HTR-8/SVneo (cell line): ENCODE data around the gene ABCA6.
"Not testable (repeated sequence)": the region's sequence is repeated elsewhere in the genome, so short reads cannot be mapped to it uniquely, and the experiment has no call there.

Source experiments
- DNase-seq: peaks from one replicate; pipeline ENCODE4 v3.0.0; 2011; ENCODE audit warnings: low spot score, mixed read lengths; ENCODE audit not compliant: insufficient read length
- FAIRE-seq: peaks from 2 replicates; lab custom pipeline; 2011; peaks lifted over from hg19 to GRCh38; lab: Jason Lieb, UNC

Gene ABCA6

GRCh38 chr17:69141431-69142174, at the start of gene ABCA6:
Gene ABCA6 (minus strand): TSS chr17:69141895. CDS start chr17:69140703, 1,192 bp downstream.
- FAIRE-seq (no peak), DNase-seq (no peak)

- DNase-seq = no peak
Observed at GRCh38 chr17:69188796-69189195, 47.1 kb upstream of the ABCA6 start.

GRCh38 chr17:69188064-69188463, 46.4 kb upstream of the ABCA6 start:
- DNase-seq (no peak), FAIRE-seq (no peak)

More at GRCh38 chr17:69188796-69189195, 47.1 kb upstream of the ABCA6 start:
- FAIRE-seq = no peak

GRCh38 chr17:69187294-69187693, 45.6 kb upstream of the ABCA6 start:
- DNase-seq = no peak
- FAIRE-seq = no peak

GRCh38 chr17:69179227-69179952, 37.7 kb upstream of the ABCA6 start:
- DNase-seq (no peak), FAIRE-seq (no peak)

GRCh38 chr17:69176457-69176795, 34.7 kb upstream of the ABCA6 start:
- DNase-seq = no peak
- FAIRE-seq = no peak

- FAIRE-seq = peak; percentile 54
- peak; percentile 46 for DNase-seq
Observed at GRCh38 chr17:69175625-69176456, 34.1 kb upstream of the ABCA6 start.

- DNase-seq (no peak), FAIRE-seq (no peak)
Observed at GRCh38 chr17:69175262-69175624, 33.5 kb upstream of the ABCA6 start.

GRCh38 chr17:69173118-69173517, 31.4 kb upstream of the ABCA6 start:
- DNase-seq (no peak), FAIRE-seq (no peak)

- no peak for FAIRE-seq
- DNase-seq = no peak
Observed at GRCh38 chr17:69170377-69170776, 28.7 kb upstream of the ABCA6 start.

GRCh38 chr17:69168642-69169041, 26.9 kb upstream of the ABCA6 start:
- not testable (repeated sequence) for DNase-seq, FAIRE-seq

- FAIRE-seq (no peak), DNase-seq (no peak)
Observed at GRCh38 chr17:69166957-69167356, 25.3 kb upstream of the ABCA6 start.

GRCh38 chr17:69164206-69164605, 22.5 kb upstream of the ABCA6 start:
- FAIRE-seq (no peak), DNase-seq (no peak)

GRCh38 chr17:69159418-69159817, 17.7 kb upstream of the ABCA6 start:
- no peak for DNase-seq
- FAIRE-seq = no peak

- no peak for FAIRE-seq
Observed at GRCh38 chr17:69154267-69154666, 12.6 kb upstream of the ABCA6 start.

GRCh38 chr17:69150333-69150732, 8.6 kb upstream of the ABCA6 start:
- DNase-seq (no peak), FAIRE-seq (no peak)

More at GRCh38 chr17:69154267-69154666, 12.6 kb upstream of the ABCA6 start:
- no peak for DNase-seq

GRCh38 chr17:69147460-69147859, 5.8 kb upstream of the ABCA6 start:
- DNase-seq = no peak
- no peak for FAIRE-seq

- DNase-seq = no peak
- no peak for FAIRE-seq
Observed at GRCh38 chr17:69144331-69145255, 2.9 kb upstream of the ABCA6 start.

GRCh38 chr17:69143683-69144231, 2.1 kb upstream of the ABCA6 start:
- DNase-seq = no peak
- FAIRE-seq = no peak
